ENCODE data around the gene COL18A1.
"Not testable (repeated sequence)": the region's sequence is repeated elsewhere in the genome, so short reads cannot be mapped to it uniquely, and the experiment has no call there.

Gene COL18A1

DNA sequence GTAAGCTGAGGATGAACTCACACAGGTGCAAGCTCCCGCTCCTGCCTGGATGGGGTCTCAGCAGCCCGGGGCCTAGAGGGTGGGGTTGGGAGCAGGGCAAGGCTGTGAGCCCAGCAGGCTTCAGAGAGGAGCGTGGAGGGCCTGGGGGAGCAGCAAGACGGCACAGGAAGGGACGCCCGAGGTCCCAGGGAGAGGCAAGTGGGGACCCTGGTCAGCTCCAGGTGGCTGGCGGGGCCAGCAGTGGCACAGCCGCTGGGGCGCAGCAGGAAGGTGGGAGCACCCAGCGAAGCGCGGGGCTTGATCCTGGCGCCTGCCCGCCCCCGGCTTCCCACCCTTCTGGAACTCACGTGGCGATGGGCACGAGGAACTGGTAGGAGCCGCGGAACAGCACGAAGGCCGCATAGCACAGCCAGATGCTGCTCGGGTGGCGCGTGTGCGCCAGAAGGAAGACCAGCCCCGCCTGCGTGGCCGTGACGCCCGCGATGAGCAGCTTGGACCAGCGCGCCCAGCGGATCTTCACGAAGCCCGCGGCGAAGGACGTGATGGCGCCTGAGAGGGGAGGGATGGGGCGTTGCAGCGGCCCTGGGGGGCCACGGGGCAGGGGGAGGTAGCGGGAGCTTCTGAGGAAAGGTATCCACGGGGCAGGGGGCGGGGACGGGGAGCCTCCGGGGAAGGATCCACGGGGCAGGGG is 125.6 kb downstream of the COL18A1 start:
- TF ChIP-seq, protein P1, sequence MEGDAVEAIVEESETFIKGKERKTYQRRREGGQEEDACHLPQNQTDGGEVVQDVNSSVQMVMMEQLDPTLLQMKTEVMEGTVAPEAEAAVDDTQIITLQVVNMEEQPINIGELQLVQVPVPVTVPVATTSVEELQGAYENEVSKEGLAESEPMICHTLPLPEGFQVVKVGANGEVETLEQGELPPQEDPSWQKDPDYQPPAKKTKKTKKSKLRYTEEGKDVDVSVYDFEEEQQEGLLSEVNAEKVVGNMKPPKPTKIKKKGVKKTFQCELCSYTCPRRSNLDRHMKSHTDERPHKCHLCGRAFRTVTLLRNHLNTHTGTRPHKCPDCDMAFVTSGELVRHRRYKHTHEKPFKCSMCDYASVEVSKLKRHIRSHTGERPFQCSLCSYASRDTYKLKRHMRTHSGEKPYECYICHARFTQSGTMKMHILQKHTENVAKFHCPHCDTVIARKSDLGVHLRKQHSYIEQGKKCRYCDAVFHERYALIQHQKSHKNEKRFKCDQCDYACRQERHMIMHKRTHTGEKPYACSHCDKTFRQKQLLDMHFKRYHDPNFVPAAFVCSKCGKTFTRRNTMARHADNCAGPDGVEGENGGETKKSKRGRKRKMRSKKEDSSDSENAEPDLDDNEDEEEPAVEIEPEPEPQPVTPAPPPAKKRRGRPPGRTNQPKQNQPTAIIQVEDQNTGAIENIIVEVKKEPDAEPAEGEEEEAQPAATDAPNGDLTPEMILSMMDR (conservative IDR thresholded peaks at IDR 0.05; ENCODE audit: low read depth, low read length) = no peak
- no peak overlapping the region for H3K4me3 ChIP-seq (ENCODE audit: low read length)
- no peak for DNase-seq (ENCODE audit: low read depth)

DNA sequence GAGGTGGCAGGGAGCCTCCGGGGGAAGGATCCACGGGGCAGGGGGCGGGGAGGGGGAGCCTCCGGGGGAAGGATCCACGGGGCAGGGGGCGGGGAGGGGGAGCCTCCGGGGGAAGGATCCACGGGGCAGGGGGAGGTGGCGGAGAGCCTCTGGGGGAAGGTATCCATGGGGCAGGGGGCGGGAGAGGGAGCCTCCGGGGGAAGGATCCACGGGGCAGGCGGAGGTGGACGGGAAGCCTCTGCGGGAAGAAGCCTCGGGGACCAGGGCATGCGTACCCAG is 126.1 kb downstream of the COL18A1 start:
- not testable (repeated sequence) for H3K4me3 ChIP-seq (ENCODE audit: low read length)

DNA sequence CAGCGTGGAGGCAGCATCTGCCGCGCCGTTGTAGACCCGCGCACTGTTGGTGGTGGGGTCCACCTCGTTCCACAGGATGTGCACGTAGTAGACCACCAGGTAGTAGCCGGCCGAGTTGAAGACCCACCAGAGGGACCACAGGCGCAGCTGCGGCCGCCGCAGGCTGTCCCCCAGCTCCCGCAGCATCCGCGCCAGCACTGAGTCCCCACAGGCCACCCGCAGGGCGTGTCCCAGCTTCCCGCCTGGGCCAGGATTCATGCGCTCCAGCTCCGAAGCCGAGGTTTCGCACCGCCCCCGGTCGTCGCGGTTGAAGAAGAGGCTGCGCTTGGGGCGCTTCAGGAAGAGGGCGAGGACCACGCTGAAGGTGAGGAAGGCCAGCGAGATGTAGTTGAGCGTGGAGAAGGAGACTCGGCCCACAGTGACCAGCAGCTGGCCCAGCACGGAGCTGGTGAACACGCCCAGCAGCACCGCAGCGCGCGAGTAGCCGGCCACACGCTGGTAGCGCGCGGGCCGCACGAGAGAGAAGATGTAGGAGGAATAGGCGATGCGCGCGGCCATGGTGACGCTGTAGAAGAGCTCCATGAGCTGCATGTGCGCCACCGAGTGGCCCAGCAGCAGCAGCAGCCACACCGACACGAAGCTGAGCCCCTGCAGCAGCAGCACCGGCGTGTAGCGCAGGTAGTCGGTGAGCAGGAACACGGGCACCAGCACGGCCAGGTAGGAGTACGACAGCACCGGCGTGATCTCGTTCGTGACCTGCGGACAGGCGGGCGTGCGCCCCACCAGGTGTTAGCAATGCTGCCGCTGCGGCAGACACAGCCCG is 126.6 kb downstream of the COL18A1 start:
- TF ChIP-seq, protein P1 (conservative IDR thresholded peaks at IDR 0.05; ENCODE audit: low read depth, low read length) = no peak
- DNase-seq (ENCODE audit: low read depth) = no peak
- H3K4me3 ChIP-seq (ENCODE audit: low read length) = no peak overlapping the region

More for the DNA sequence above, 126.1 kb downstream of the COL18A1 start:
- DNase-seq (ENCODE audit: low read depth) = not testable (repeated sequence)

DNA sequence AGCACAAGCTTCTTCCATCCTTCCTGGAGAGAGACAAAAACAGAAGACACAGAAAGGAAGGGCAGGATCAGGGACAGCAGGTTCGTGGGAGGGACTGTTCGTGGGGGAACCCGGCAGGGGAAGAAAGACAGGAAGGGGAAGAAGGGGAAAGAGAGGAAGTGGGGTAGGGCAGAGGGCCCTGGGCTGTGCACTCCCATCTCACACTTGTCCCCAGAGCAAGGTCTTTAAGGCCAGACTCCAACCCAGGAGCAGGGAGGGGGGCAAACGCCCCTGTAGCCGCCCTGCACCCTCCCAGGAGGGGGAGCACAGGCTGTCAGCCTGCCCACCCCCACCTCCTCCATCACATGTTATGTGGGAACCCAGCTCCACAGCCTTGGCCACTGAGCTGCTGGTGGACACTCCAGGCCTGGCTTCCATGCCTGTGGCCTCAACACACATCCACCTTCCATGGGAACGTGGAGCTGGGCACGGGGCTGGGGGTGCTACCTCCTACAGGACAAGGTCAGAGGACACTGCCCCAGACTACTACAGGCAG is 127.9 kb downstream of the COL18A1 start:
- no peak for DNase-seq (ENCODE audit: low read depth)
- H3K4me3 ChIP-seq (ENCODE audit: low read length) = no peak overlapping the region
- TF ChIP-seq, protein P1 (conservative IDR thresholded peaks at IDR 0.05; ENCODE audit: low read depth, low read length) = no peak

DNA sequence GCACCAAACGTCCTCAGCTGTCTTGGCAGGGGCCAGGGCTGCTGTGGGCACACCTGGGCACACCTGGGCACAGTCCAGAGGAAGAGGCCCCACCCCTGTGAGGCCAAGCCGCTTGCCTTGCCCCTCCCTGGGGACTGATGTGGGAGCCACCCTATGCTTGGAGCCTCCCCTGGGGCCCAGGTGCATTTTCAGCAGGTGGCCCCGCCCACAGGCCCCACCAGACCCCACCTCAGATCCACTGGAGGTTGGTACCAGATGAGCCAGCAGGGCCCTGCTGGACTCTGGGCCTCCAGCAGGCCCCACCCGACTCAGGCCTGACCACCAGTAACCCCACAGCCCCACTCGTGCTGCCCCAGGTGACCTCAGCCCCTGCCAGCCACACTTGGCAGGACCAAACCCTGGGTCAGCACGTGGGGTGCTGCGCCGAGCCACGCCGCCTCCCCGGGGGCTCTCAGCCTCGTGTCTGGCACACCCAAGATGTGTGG is 128.4 kb downstream of the COL18A1 start:
- TF ChIP-seq, protein P1 (conservative IDR thresholded peaks at IDR 0.05; ENCODE audit: low read depth, low read length) = no peak
- DNase-seq (ENCODE audit: low read depth) = no peak
- no peak overlapping the region for H3K4me3 ChIP-seq (ENCODE audit: low read length)

DNA sequence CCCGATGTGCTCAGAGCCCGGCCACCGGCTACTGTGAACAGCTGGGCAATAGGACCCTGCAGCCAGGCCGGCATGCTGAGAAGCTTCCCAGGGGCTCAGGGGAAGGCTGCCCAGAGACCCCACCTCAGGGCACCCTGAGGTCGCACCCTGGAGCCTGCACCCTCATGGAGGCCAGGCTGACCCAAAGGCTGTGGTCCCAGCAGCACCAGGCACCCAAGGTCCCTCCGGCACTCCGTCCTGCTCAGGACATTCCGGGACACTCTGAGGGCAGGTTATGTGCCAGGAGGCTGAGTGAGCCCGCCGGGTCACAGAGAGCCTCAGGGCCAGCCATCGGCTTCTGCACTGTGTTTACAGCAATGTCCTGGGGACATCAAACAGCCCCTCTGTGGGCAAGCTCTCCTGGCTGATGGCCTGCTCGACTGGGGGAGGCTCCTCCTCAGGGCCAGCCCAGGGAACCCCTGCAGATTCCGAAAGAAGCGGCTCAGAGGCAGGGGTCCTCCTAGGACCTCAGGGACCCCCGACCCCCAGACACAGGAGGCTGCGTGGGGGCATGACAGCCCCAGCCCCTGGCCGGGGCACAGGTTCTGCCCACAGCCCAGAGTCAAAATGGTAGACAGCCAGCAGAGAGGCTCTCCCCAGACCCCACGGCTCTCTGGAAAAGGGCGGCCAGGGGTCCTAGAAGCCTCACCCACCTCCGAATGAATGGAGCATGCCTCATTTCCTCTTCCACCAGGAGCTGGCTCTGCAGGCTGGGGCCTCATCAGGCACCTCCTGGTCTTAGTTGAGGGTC is 129.1 kb downstream of the COL18A1 start:
- no peak for DNase-seq (ENCODE audit: low read depth)
- no peak overlapping the region for H3K4me3 ChIP-seq (ENCODE audit: low read length)
- TF ChIP-seq, protein P1 (conservative IDR thresholded peaks at IDR 0.05; ENCODE audit: low read depth, low read length) = no peak

All from retinal pigment epithelial cell (primary cell).